HEK293 (cell line): ENCODE measurements around the gene GTF2IRD1.

Experiments used
- BCL11B ChIP-seq: fragments of 450-650 bp; formaldehyde crosslinking; IDR thresholded peaks from 2 replicates; pipeline ENCODE4 v1.5.1; 2016; ENCODE audit warnings: low read depth, missing biosample characterization, missing genetic modification characterization
- CTCF ChIP-seq: fragments of 450-650 bp; formaldehyde crosslinking; IDR thresholded peaks from 2 replicates; pipeline ENCODE4 v1.5.1; 2016; ENCODE audit warnings: missing biosample characterization, missing genetic modification characterization
- ELK4 ChIP-seq: IDR thresholded peaks from 2 replicates; pipeline ENCODE4 v1.6.1; 2011; ENCODE audit warnings: mild to moderate bottlenecking, low read depth, low read length, borderline replicate concordance
- HOXA7 ChIP-seq: sonication (generic); formaldehyde crosslinking; IDR thresholded peaks from 2 replicates; pipeline ENCODE4 v1.8.1; 2022; ENCODE audit warnings: missing genetic modification reagents, borderline replicate concordance
- REST ChIP-seq: fragments of 450-650 bp; formaldehyde crosslinking; IDR thresholded peaks from 2 replicates; pipeline ENCODE4 v1.5.1; 2016; ENCODE audit warnings: missing biosample characterization, missing genetic modification characterization
- YY1 ChIP-seq: fragments of 450-650 bp; formaldehyde crosslinking; IDR thresholded peaks from 2 replicates; pipeline ENCODE4 v1.5.1; 2018; ENCODE audit warnings: missing biosample characterization, missing genetic modification characterization
- ZNF10 ChIP-seq: fragments of 450-650 bp; formaldehyde crosslinking; IDR thresholded peaks from 2 replicates; pipeline ENCODE4 v1.5.1; 2017; ENCODE audit warnings: missing biosample characterization, missing genetic modification characterization
- ZNF157 ChIP-seq: fragments of 450-650 bp; formaldehyde crosslinking; IDR thresholded peaks from 2 replicates; pipeline ENCODE4 v1.5.1; 2016; ENCODE audit warnings: missing biosample characterization, missing genetic modification characterization
- ZNF324 ChIP-seq: fragments of 450-650 bp; formaldehyde crosslinking; IDR thresholded peaks from 2 replicates; pipeline ENCODE4 v1.5.1; 2016; ENCODE audit warnings: missing biosample characterization, missing genetic modification characterization
- ZNF350 ChIP-seq: fragments of 450-650 bp; formaldehyde crosslinking; IDR thresholded peaks from 2 replicates; pipeline ENCODE4 v1.5.0; 2017; ENCODE audit warnings: missing biosample characterization, mild to moderate bottlenecking, missing genetic modification characterization
- ZNF404 ChIP-seq: fragments of 450-650 bp; formaldehyde crosslinking; IDR thresholded peaks from 2 replicates; pipeline ENCODE4 v1.5.1; 2017; ENCODE audit warnings: missing biosample characterization, missing genetic modification characterization
- ZNF423 ChIP-seq: fragments of 450-650 bp; formaldehyde crosslinking; IDR thresholded peaks from 2 replicates; pipeline ENCODE4 v1.5.1; 2016; ENCODE audit warnings: missing biosample characterization, missing genetic modification characterization
- ZNF629 ChIP-seq: fragments of 450-650 bp; formaldehyde crosslinking; IDR thresholded peaks from 2 replicates; pipeline ENCODE4 v1.5.1; 2017; ENCODE audit warnings: missing biosample characterization, missing genetic modification characterization
- ZSCAN30 ChIP-seq: fragments of 450-650 bp; IDR thresholded peaks from 2 replicates; pipeline ENCODE4 v1.5.1; 2018; ENCODE audit warnings: missing biosample characterization, mild to moderate bottlenecking, missing genetic modification characterization, moderate library complexity

GRCh38 chr7:74454925-74455288 lies 1.2 kb downstream of the GTF2IRD1 start:
- TF ChIP-seq CTCF = no peak
- no peak for TF ChIP-seq BCL11B (tag by site-specific recombination)
- no peak for TF ChIP-seq YY1 (tag by site-specific recombination)
- no peak for TF ChIP-seq HOXA7 (CRISPR knock-in tag)
- TF ChIP-seq ZNF157 (tag by site-specific recombination) = no peak
- no peak for TF ChIP-seq ZNF350
- no peak for TF ChIP-seq REST
- TF ChIP-seq ZSCAN30 (tag by site-specific recombination) = no peak
- no peak for TF ChIP-seq ZNF423 (tag by site-specific recombination)
- TF ChIP-seq ZNF10 (tag by site-specific recombination) = no peak
- TF ChIP-seq ELK4 = no peak
- no peak for TF ChIP-seq ZNF324 (tag by site-specific recombination)
- no peak for TF ChIP-seq ZNF629 (tag by site-specific recombination)
- TF ChIP-seq ZNF404 (tag by site-specific recombination) = no peak
